ENCODE data around the gene FILIP1. TPM values are rescaled to one million over a fixed set of nuclear protein-coding genes. Genes with fewer than 3 reads are reported as not detected.

Gene FILIP1
- total RNA-seq, 6 experiments from 2014 or later = 0.09 to 0.24 (median 0.12) TPM

DNA sequence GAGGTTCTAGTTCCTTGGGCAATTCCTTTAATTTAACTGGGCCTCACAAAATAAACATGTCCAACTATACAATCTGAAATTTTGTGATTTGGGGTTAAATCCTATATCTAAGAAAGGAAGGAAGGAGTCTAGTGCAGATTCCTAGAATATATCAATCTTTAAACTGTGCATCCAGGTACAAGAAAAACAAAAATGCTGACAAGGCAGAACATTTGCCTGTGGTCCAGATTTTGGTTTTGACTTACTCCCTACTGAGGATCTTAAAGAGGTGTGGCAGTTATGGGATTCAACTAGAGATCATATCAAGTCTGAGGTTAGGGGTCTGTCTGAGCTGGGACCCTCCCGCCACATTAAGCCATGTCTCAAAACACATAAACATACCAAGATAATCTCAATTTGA is 232.3 kb downstream of the FILIP1 start:
- DNase-seq = no peak
- H3K9me3 Mint-ChIP-seq = no peaks in the 10 kb centered on the region
- H3K4me3 Mint-ChIP-seq = no peak overlapping the region
- H3K27ac Mint-ChIP-seq = no peak overlapping the region
- peaks cover 12% of the 10 kb centered on the region for H3K4me1 Mint-ChIP-seq (ENCODE audit: low read depth)
- TF ChIP-seq, protein P1, sequence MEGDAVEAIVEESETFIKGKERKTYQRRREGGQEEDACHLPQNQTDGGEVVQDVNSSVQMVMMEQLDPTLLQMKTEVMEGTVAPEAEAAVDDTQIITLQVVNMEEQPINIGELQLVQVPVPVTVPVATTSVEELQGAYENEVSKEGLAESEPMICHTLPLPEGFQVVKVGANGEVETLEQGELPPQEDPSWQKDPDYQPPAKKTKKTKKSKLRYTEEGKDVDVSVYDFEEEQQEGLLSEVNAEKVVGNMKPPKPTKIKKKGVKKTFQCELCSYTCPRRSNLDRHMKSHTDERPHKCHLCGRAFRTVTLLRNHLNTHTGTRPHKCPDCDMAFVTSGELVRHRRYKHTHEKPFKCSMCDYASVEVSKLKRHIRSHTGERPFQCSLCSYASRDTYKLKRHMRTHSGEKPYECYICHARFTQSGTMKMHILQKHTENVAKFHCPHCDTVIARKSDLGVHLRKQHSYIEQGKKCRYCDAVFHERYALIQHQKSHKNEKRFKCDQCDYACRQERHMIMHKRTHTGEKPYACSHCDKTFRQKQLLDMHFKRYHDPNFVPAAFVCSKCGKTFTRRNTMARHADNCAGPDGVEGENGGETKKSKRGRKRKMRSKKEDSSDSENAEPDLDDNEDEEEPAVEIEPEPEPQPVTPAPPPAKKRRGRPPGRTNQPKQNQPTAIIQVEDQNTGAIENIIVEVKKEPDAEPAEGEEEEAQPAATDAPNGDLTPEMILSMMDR (IDR thresholded peaks at IDR 0.05) = no peak
- H3K36me3 Mint-ChIP-seq (ENCODE audit: low read depth) = peaks cover 12% of the 10 kb centered on the region; the same call in 1 of the 2 replicates
- H3K27me3 Mint-ChIP-seq (ENCODE audit: insufficient read depth) = no peaks in the 10 kb centered on the region

DNA sequence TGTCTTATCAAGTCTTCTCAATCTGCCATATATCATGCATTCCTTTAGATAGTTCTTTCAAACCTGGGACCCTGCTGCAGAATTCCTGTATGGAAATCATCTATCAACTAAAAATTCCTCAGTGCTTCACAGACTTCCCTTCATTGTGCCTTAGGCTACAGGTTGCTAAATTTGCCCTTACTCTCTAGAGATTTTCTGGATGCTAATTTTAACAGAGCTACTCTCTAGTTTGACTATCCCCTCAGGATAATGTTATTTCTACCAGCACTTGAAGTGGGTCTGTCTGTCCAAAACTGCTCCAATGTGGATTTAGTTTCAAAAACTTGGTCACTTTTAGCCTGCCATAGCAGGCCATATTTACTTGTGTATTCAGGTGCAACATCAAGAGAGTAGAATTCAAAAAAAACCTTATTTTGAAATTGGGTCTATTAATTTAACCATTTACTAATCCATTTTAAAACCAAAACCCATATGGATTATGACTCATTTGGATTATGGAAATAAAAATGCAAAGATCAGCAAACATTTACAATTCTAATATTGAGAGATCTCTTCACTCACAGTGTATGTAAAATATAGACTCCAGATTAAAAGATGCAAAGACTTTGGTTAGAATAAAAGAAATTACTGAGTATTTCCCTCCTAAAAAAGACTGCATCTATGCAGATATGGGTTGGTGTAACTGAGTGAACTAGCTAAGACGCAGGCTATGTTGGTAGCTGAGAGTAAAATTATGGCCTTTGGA is 236.1 kb downstream of the FILIP1 start:
- no peaks in the 10 kb centered on the region for H3K9me3 Mint-ChIP-seq
- no peak overlapping the region for H3K4me3 Mint-ChIP-seq
- no peaks in the 10 kb centered on the region for H3K4me1 Mint-ChIP-seq (ENCODE audit: low read depth)
- TF ChIP-seq, protein P1 (IDR thresholded peaks at IDR 0.05) = no peak
- no peaks in the 10 kb centered on the region; the same call in 1 of the 2 replicates for H3K27me3 Mint-ChIP-seq (ENCODE audit: insufficient read depth)
- peaks cover 12% of the 10 kb centered on the region; the same call in 1 of the 2 replicates for H3K36me3 Mint-ChIP-seq (ENCODE audit: low read depth)
- DNase-seq = no peak
- H3K27ac Mint-ChIP-seq = no peak overlapping the region

DNA sequence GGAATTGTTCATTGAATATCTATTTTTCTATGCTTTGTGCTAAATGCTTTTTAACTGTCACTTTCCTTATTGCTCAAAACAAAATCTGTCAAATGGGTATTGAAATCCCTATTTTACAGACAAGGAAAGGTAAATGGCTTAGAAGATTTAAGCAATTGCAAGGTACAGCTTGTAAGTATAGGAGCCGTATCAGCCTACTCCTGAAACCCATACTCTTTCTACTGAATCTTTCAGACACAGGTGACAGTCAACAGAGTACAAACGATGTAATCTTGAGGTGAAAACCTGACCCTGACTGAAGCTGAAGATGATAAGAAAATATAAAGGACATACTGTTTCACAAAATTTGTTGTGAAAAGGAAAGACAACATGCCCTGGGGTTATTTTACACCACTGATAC is 243.0 kb downstream of the FILIP1 start:
- Mint-ChIP-seq H3K9me3 (no peaks in the 10 kb centered on the region), H3K27ac (no peak overlapping the region), H3K27me3 (ENCODE audit: insufficient read depth) (no peaks in the 10 kb centered on the region; the same call in 1 of the 2 replicates), H3K36me3 (ENCODE audit: low read depth) (peaks cover 8% of the 10 kb centered on the region), H3K4me3 (no peak overlapping the region), H3K4me1 (ENCODE audit: low read depth) (peaks cover 9% of the 10 kb centered on the region)
- no peak for DNase-seq
- TF ChIP-seq, protein P1 (IDR thresholded peaks at IDR 0.05) = no peak

DNA sequence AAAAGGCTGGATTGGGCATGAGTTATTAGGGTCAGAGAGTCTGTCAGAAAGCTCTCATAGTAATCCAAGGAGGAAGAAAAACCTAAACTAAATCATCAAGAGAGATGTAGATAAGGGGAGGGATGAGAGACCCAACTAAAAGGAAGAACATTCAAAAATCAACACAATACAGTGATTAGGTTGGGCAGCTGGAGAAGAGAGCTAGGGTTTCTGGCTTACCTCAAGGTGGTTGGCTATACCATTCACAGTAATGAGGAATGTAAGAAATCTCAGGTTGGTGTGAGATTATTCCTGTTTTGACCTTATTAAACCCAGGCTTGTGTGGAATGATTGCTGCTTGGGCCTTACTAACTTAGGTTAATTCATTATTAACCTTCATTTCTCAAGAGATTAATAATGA is 243.8 kb downstream of the FILIP1 start:
- Mint-ChIP-seq H3K27ac (no peak overlapping the region), H3K9me3 (no peaks in the 10 kb centered on the region), H3K4me1 (ENCODE audit: low read depth) (peaks cover 15% of the 10 kb centered on the region), H3K36me3 (ENCODE audit: low read depth) (peaks cover 8% of the 10 kb centered on the region), H3K4me3 (no peak overlapping the region), H3K27me3 (ENCODE audit: insufficient read depth) (no peaks in the 10 kb centered on the region; the same call in 1 of the 2 replicates)
- TF ChIP-seq, protein P1 (IDR thresholded peaks at IDR 0.05) = no peak
- no peak for DNase-seq

DNA sequence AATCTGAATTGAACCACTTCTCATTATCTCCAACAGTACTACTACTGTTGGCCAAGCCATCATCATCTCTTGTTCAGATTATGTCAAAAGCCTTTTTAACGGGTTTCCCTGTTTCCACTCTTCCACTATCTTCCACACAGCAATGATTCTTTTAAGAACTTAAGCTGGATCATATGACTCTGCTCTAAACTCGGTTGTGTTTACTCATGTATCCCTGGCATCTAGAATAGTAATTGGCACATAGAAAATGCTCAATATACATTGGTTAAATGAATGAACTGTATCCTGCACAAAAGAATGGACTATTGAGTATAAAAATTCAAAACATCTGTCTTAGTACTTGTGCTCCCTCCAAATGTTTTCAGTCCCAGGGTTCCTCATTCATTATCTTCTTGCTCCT is 247.2 kb downstream of the FILIP1 start:
- no peaks in the 10 kb centered on the region for H3K9me3 Mint-ChIP-seq
- H3K36me3 Mint-ChIP-seq (ENCODE audit: low read depth) = peaks cover 8% of the 10 kb centered on the region
- peaks cover 27% of the 10 kb centered on the region for H3K4me1 Mint-ChIP-seq (ENCODE audit: low read depth)
- peaks cover 4% of the 10 kb centered on the region; the same call in 1 of the 2 replicates for H3K27me3 Mint-ChIP-seq (ENCODE audit: insufficient read depth)
- H3K27ac Mint-ChIP-seq = no peak overlapping the region; the same call in 1 of the 2 replicates
- no peak overlapping the region for H3K4me3 Mint-ChIP-seq
- no peak for DNase-seq
- TF ChIP-seq, protein P1 (IDR thresholded peaks at IDR 0.05) = no peak
